Hepatocyte (in vitro differentiated cells): ENCODE results near the gene TBXAS1.

ENCODE experiments used
- CTCF ChIP-seq: fragments of 200-600 bp; sonication (generic); IDR thresholded peaks from 2 replicates; pipeline ENCODE4 v1.5.1; 2016; ENCODE audit warnings: antibody characterized with exemption, mild to moderate bottlenecking; ENCODE audit not compliant: poor library complexity
- EZH2phosphoT487 ChIP-seq: fragments of 200-600 bp; sonication (generic); IDR thresholded peaks from one replicate; pipeline ENCODE4 v1.6.1; 2018; ENCODE audit warnings: antibody characterized with exemption, mild to moderate bottlenecking, low read depth, moderate library complexity; ENCODE audit not compliant: unreplicated experiment, severe bottlenecking

- TF ChIP-seq CTCF: no peak
- no peak for TF ChIP-seq EZH2phosphoT487
Observed at GRCh38 chr7:139917851-139918250, 88.8 kb downstream of the TBXAS1 start.
